Smooth muscle cell (in vitro differentiated cells): Measurements from ENCODE around the gene OR10W1. TPM values are rescaled to one million over a fixed set of nuclear protein-coding genes. Genes with fewer than 3 reads are reported as not detected.

ENCODE experiments used
- DNase-seq: peaks from one replicate; lab custom pipeline; 2025; ENCODE audit not compliant: unreplicated experiment; lab: John Stamatoyannopoulos, UW
- H2AFZ ChIP-seq: fragments of 200-600 bp; sonication (generic); 2 replicates; pipeline ENCODE4 v1.6.0; 2016; ENCODE audit warnings: antibody characterized with exemption, low read depth, mild to moderate bottlenecking
- H3F3A ChIP-seq: fragments of 200-600 bp; sonication (generic); 2 replicates; pipeline ENCODE4 v1.6.0; 2017; ENCODE audit warnings: antibody characterized with exemption, low read depth
- H3K27ac ChIP-seq: fragments of 200-600 bp; sonication (generic); 2 replicates; pipeline ENCODE4 v1.5.1; 2016; ENCODE audit warnings: low read depth, mild to moderate bottlenecking
- H3K27me3 ChIP-seq: fragments of 200-600 bp; sonication (generic); 2 replicates; pipeline ENCODE4 v1.6.1; 2016; ENCODE audit warnings: low read depth, mild to moderate bottlenecking
- H3K36me3 ChIP-seq: fragments of 200-600 bp; sonication (generic); 2 replicates; pipeline ENCODE4 v1.5.1; 2016; ENCODE audit warnings: low read depth
- H3K4me1 ChIP-seq: fragments of 200-600 bp; sonication (generic); 2 replicates; pipeline ENCODE4 v1.5.1; 2016; ENCODE audit warnings: low read depth
- H3K4me2 ChIP-seq: fragments of 200-600 bp; sonication (generic); 2 replicates; pipeline ENCODE4 v1.6.0; 2016; ENCODE audit warnings: mild to moderate bottlenecking
- H3K4me3 ChIP-seq: fragments of 200-600 bp; sonication (generic); 2 replicates; pipeline ENCODE4 v1.5.1; 2016; ENCODE audit warnings: mild to moderate bottlenecking
- H3K79me2 ChIP-seq: fragments of 200-600 bp; sonication (generic); 2 replicates; pipeline ENCODE4 v1.6.0; 2016; ENCODE audit warnings: low read depth, mild to moderate bottlenecking
- H3K9ac ChIP-seq: fragments of 200-600 bp; sonication (generic); 2 replicates; pipeline ENCODE4 v1.6.0; 2016; ENCODE audit warnings: low read depth
- H3K9me3 ChIP-seq: fragments of 200-600 bp; sonication (generic); replicated peaks from 2 replicates; pipeline ENCODE4 v1.5.1; 2016; ENCODE audit warnings: low read depth
- H4K20me1 ChIP-seq: fragments of 200-600 bp; sonication (generic); 2 replicates; pipeline ENCODE4 v1.6.0; 2016; ENCODE audit warnings: low read depth
- CTCF ChIP-seq: fragments of 200-600 bp; sonication (generic); IDR thresholded peaks from 2 replicates; pipeline ENCODE4 v1.5.1; 2017; ENCODE audit warnings: borderline replicate concordance, mild to moderate bottlenecking, antibody characterized with exemption; ENCODE audit not compliant: insufficient read depth, poor library complexity, severe bottlenecking
- WGBS: methylation state at CpG from one replicate; pipeline ENCODE4 v1.1.7; 2016; ENCODE audit warnings: low lambda C conversion rate; 5-methylcytosine and 5-hydroxymethylcytosine counted together
- polyA plus RNA-seq: library from polyadenylated mRNA; unstranded; fragments of >200 nt; fragmentation: Nextera tagmentation; extraction: Ambion mirVana; gene quantifications from 2 replicates; pipeline ENCODE4 v1.2.1, GENCODE V29; 2016
- total RNA-seq: library from RNA; depleted of rRNA; stranded (reverse); fragments of >200 nt; gene quantifications from 2 replicates; pipeline ENCODE4 v1.2.3, GENCODE V29; 2014

The OR10W1 gene
- total and polyA plus RNA-seq, 2 experiments from 2014 or later: not detected

- Histone ChIP-seq H3F3A (no peaks in the 10 kb centered on the region), H3K4me1 (no peaks in the 10 kb centered on the region), H3K9ac (no peak overlapping the region), H4K20me1 (no peaks in the 10 kb centered on the region), H3K27me3 (no peaks in the 10 kb centered on the region), H2AFZ (no peak overlapping the region), H3K79me2 (no peaks in the 10 kb centered on the region), H3K27ac (no peak overlapping the region), H3K9me3 (no peaks in the 10 kb centered on the region), H3K4me3 (no peak overlapping the region), H3K36me3 (no peaks in the 10 kb centered on the region), H3K4me2 (no peak overlapping the region)
- no peak for TF ChIP-seq CTCF
- DNase-seq: no peak
- WGBS: 65% methylated on average over 4 of the region's 4 CpGs
These were observed 21.2 kb upstream of the OR10W1 start for GRCh38 chr11:58289266-58289665.

GRCh38 chr11:58286249-58286648 lies 18.2 kb upstream of the OR10W1 start:
- Histone ChIP-seq H2AFZ (no peak overlapping the region), H3F3A (no peaks in the 10 kb centered on the region), H3K9me3 (no peaks in the 10 kb centered on the region)

GRCh38 chr11:58285483-58286040 lies 17.5 kb upstream of the OR10W1 start:
- H3K9me3 ChIP-seq: no peaks in the 10 kb centered on the region
- H3K79me2 ChIP-seq: no peaks in the 10 kb centered on the region
- no peak overlapping the region for H3K27ac ChIP-seq
- H3K36me3 ChIP-seq: no peaks in the 10 kb centered on the region
- no peak for DNase-seq
- no peak overlapping the region for H3K9ac ChIP-seq
- no peaks in the 10 kb centered on the region for H3K27me3 ChIP-seq
- H3K4me1 ChIP-seq: no peaks in the 10 kb centered on the region
- H4K20me1 ChIP-seq: no peaks in the 10 kb centered on the region
- 59% methylated on average over 5 of the region's 5 CpGs for WGBS
- TF ChIP-seq CTCF: no peak
- no peak overlapping the region for H2AFZ ChIP-seq
- no peak overlapping the region for H3K4me3 ChIP-seq
- no peaks in the 10 kb centered on the region for H3F3A ChIP-seq
- H3K4me2 ChIP-seq: no peak overlapping the region

More at GRCh38 chr11:58286249-58286648, 18.2 kb upstream of the OR10W1 start:
- Histone ChIP-seq H3K4me3 (no peak overlapping the region), H3K79me2 (no peaks in the 10 kb centered on the region), H3K9ac (no peak overlapping the region), H3K27me3 (no peaks in the 10 kb centered on the region), H3K4me2 (no peak overlapping the region), H3K27ac (no peak overlapping the region), H3K4me1 (no peaks in the 10 kb centered on the region), H3K36me3 (no peaks in the 10 kb centered on the region), H4K20me1 (no peaks in the 10 kb centered on the region)
- WGBS: 0% methylated on average over 1 of the region's 1 CpG
- peak; percentile 53 for TF ChIP-seq CTCF
- DNase-seq: no peak

- DNase-seq: no peak
- 87% methylated on average over 1 of the region's 1 CpG for WGBS
- no peaks in the 10 kb centered on the region for H3K79me2 ChIP-seq
- H3F3A ChIP-seq: no peaks in the 10 kb centered on the region
- H4K20me1 ChIP-seq: no peaks in the 10 kb centered on the region
- H3K9ac ChIP-seq: no peak overlapping the region
- no peaks in the 10 kb centered on the region for H3K4me1 ChIP-seq
- TF ChIP-seq CTCF: no peak
- H3K27me3 ChIP-seq: no peaks in the 10 kb centered on the region
- no peaks in the 10 kb centered on the region for H3K9me3 ChIP-seq
- H3K36me3 ChIP-seq: no peaks in the 10 kb centered on the region
- H3K4me2 ChIP-seq: no peak overlapping the region
- H3K4me3 ChIP-seq: no peak overlapping the region
- H2AFZ ChIP-seq: no peak overlapping the region
- no peak overlapping the region for H3K27ac ChIP-seq
These were observed 8.1 kb upstream of the OR10W1 start for GRCh38 chr11:58276151-58276550.
